NAMALWA (cell line): ENCODE results near the gene ZC2HC1B.

Source experiments
- DNase-seq: peaks from one replicate; pipeline ENCODE4 v3.0.0-alpha.2; 2015; ENCODE audit warnings: low spot score

ZC2HC1B gene

GRCh38 chr6:143934867-143935266 lies 70.6 kb downstream of the ZC2HC1B start:
- no peak for DNase-seq

DNA sequence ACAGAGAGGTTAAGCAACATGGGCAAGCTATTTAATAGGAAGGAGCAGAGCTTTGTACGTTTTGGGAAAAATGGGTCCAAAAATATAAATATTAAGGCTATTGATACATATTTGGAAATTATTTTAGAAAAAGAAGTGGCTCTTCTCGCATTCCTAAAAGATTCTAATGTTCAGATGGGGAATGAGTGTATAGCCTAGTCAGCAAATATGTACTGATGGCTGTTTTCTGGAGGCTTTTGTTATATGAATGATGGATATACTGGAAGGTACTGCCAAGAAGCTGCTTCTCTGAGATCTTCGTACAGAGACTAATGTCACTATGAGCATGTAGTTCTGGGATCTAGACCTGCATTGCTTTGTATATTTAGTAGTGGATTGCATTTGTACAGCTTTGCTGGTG lies 72.1 kb downstream of the ZC2HC1B start:
- DNase-seq = no peak

DNA sequence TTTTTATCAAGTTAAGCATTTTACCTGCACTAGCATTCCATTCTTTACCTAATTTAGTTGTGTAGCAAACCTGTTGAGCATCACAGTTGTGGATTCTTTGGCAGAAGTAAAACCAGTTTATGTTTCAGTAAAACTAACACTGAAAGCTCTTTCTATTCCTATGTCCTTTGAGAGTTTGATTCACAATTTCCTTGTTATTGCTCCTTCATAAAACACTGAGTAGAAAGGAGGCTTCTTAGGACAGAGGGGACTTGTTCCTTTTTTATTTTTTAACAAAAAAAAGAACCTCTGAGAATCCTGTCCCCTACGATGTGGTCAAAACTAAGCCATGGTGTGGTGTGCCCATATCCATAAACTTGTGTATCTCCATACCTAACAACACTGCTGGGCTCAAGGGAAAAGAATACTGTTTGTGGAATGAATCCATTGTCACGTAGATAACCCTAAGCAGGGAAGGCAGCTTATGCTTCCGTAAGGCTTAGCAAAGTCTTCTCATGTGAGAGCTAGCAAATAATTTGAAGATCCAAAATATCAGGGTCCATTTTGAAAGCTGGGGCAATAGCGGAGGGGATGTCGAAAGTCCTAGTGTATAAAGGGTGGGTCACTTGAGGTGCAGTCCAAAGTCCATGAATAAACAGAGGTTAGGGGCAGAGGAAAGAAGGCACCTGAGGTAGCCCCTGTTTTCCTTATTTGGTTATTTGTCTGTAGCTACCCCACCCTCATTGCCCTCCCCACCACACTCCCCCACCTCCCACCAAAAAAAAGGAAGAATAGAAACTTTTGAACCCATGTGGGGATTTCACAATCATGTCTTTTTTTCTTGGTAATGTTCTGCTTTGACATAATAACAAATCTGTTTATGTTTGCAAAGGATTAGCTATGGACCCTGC lies 72.7 kb downstream of the ZC2HC1B start:
- no peak for DNase-seq

- no peak for DNase-seq
Observed at GRCh38 chr6:143937668-143937970, 73.3 kb downstream of the ZC2HC1B start.

GRCh38 chr6:143939364-143939763 lies 75.1 kb downstream of the ZC2HC1B start:
- no peak for DNase-seq

- DNase-seq = peak; percentile 84
Observed at GRCh38 chr6:143940011-143940597, 75.8 kb downstream of the ZC2HC1B start.

GRCh38 chr6:143941852-143942627 lies 77.8 kb downstream of the ZC2HC1B start:
- DNase-seq = peak; percentile 62

DNA sequence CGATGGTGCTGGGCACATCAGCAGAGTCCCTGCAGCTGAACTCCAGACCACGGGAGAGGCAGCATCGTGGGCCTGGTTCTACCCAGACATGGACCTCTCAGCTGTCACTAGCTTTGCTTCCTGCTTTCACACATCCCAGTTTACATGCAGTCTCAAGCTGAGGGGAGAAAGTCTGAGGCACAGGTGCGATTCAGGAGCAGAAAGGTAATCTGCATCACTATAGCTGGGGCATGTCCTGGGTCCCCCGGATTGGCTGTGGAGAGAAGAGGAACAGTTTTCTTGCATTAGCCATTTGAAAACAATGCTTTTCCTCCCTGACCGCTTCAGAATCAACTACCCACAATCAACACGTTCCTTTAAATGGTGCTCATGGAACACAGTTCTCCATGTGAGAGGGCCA lies 83.9 kb downstream of the ZC2HC1B start:
- no peak for DNase-seq

- DNase-seq = no peak
Observed at GRCh38 chr6:143949535-143949934, 85.3 kb downstream of the ZC2HC1B start.

- no peak for DNase-seq
Observed at GRCh38 chr6:143949962-143950361, 85.7 kb downstream of the ZC2HC1B start.

DNA sequence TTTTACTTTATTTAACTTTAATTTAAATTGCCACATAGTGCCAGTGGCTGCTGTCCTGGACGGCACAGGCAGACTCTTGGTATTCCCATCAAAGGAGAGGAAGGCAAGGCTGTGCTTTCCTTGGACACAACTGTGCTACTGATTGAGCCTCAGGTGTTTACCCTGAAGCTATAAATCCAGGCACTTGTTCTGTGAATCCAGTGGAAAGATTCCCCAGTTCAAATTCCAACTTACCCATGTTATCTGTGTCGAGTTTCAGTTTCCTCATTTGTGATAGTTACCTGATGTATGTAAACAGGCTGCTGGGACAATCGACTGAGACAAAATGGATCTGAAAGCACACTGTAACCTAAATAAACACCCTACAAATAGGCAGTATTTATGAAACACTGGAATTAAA lies 86.6 kb downstream of the ZC2HC1B start:
- no peak for DNase-seq

DNA sequence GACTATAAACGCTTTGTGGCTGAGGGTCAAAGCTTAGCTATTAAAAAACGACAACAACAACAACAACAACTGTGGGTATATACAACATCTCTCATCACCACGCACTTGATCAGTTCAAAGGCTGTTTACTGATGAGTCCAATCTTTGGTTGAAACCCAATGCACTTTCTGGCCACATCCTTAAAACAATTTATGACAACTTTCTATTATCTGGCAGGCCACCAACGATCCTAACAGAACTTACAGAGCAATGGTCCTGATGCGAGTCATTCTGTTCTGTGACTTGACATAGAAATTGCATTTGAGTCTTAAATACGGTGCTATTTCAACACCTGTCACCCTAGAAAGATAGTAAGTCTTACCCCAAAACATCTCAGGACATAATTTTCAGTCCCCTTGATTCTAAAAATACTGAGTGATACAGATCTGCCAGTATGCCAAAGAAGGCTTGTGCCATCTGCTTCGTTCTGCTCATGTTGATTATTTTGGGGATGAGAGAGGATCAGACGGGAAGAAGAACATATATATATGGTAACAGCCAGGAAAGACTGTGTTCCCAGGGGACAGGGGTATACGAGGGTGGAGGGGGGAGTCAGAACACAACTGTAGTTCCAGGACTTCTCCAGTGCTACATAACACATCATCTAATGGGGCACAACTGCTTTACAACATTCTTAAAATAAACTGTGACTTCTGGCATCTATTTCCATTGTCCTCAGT lies 87.9 kb downstream of the ZC2HC1B start:
- no peak for DNase-seq

DNA sequence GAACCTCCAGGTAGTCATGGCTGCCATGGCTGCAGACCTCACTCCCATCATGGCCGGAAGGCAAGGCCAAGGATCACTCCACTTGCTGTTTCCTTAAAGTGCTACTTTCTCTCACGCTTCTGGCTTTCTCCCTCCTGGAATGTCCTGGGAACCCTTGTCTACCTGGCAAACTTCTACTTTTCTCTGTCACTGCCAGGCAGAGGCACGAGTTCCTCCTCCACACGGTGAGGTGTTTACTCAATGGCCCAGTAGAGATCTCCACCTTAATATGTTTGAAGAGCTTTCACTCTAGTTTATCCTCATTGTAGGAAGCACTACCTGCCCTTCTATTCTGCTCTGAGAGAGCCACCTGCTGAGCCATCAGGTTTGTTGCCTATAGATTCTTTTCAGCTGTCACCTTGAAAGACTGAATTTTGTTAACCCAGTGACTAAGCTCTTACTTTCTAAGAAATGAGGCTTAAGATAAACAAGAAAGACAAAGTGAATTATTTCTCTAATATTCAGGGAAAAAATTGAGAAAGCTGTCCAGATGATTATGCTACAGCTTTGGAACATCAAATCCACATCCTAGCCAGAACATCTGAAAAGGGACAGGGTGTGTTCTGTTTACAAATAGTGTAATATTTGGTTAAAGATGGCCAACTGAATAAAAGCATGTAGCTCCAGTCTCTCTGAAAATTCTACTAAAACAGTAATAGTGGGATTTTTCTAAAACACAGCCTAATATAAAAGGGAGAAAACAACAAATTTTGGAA lies 88.8 kb downstream of the ZC2HC1B start:
- no peak for DNase-seq

GRCh38 chr6:143953922-143954321 lies 89.6 kb downstream of the ZC2HC1B start:
- DNase-seq = no peak

GRCh38 chr6:143955971-143956370 lies 91.7 kb downstream of the ZC2HC1B start:
- DNase-seq = no peak

- DNase-seq = no peak
Observed at GRCh38 chr6:143957679-143958274, 93.5 kb downstream of the ZC2HC1B start.

- DNase-seq = no peak
Observed at GRCh38 chr6:143958839-143959399, 94.6 kb downstream of the ZC2HC1B start.

DNA sequence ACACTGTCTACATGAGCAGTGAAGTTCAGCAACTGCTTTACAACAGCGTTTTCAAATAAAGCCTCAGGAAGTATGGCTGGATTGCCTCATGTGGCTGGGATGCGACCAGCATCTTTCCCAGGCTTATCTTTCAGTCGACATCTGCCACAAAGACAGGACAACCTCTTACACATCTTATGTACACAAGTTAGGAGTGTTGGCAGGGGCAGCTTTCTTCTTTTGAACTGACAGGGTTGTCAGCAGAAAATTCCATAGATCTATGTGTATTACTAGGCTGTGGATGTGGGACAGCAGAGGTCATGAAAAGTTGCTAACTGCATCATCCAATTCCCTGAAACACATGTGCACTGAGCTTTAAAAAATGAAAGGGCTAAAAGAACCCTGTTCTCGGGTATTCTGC lies 95.7 kb downstream of the ZC2HC1B start:
- no peak for DNase-seq

- DNase-seq = no peak
Observed at GRCh38 chr6:143961066-143961465, 96.8 kb downstream of the ZC2HC1B start.

DNA sequence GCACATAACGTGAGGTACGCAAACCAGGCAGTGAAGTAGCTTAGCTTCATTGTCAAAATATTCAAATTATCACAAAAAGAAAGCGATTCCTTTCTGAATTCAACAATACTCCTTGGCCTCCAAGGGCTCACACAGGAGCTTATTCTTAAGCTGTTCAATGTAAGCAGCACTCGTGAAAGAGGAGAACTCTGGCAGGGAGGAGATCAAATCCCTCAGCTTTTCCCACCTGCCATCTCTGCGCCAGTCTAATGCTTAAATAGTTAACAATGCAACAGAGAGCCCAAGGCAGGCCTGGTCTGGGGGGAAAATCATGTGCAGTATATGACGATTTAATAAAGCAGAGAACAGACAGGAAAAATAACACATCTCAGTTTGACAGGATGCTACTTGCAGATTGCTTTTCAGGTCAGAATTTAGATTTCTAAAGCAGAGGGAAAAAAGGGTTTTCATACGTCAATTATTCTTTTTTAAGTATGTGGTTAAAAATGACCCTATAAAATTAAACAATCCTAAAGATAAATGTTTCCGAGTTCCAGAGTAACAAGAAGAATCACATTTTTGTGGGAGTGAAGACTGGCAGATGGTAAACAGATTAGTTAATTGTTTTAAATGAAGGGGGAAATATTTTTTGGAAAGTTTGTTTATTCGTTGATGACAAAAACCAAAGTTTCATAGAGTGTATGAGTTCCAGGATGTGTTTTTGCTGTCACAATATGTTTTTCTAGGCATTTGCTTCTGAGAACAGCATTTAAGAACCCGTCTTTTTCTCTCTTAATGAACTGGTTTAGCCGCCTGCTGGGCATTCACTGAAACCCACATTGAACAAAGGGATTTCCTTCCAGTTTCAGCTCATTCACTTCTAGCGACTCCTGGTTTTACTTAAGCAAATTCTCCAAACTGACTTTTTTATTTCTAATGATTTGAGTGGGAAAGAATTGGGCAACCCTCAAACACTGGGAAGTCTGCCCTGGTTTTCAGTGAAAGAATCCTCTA lies 97.9 kb downstream of the ZC2HC1B start:
- DNase-seq = no peak
